ENCODE data around the gene TLL2. TPM values are rescaled to one million over a fixed set of nuclear protein-coding genes. Genes with fewer than 3 reads are reported as not detected.

TLL2 gene
- total and polyA plus RNA-seq, 7 donors: 0.22 to 0.64 (median 0.32) TPM

GRCh38 chr10:96452494-96453153, 61.1 kb downstream of the TLL2 start:
- intact Hi-C loops (cut with DNase I): no loop called here
- H3K27me3 ChIP-seq (ENCODE audit: insufficient read depth in 3 of 3, low read length in 2 of 3): no peaks in the 10 kb centered on the region
- no peak for TF ChIP-seq CTCF (IDR thresholded peaks at IDR 0.05)
- WGBS, 3 donors: 66 to 77% (median 72%) methylated on average over 7 of the region's 7 CpGs
- peaks cover 9% of the 10 kb centered on the region for H3K4me1 ChIP-seq
- no peak overlapping the region for H3K4me3 ChIP-seq
- no peak overlapping the region for H3K27ac ChIP-seq
- DNase-seq (no peak), ATAC-seq (no peak)
- no peaks in the 10 kb centered on the region for H3K9me3 ChIP-seq
- no peaks in the 10 kb centered on the region for H3K36me3 ChIP-seq (ENCODE audit: insufficient read depth in 1 of 2, low read depth in 1 of 2)

GRCh38 chr10:96450529-96451207, 63.1 kb downstream of the TLL2 start:
- H3K9me3 ChIP-seq: no peaks in the 10 kb centered on the region
- DNase-seq (no peak), ATAC-seq (no peak)
- peaks cover 9% of the 10 kb centered on the region for H3K4me1 ChIP-seq
- TF ChIP-seq CTCF (IDR thresholded peaks at IDR 0.05): no peak
- no peak overlapping the region for H3K27ac ChIP-seq
- no peaks in the 10 kb centered on the region for H3K27me3 ChIP-seq (ENCODE audit: insufficient read depth in 3 of 3, low read length in 2 of 3)
- no peaks in the 10 kb centered on the region for H3K36me3 ChIP-seq (ENCODE audit: insufficient read depth in 1 of 2, low read depth in 1 of 2)
- intact Hi-C loops (cut with DNase I): no loop called here
- 67 to 76% (median 67%) methylated on average over 12 of the region's 12 CpGs for WGBS, 3 donors
- no peak overlapping the region for H3K4me3 ChIP-seq

- no peak for DNase-seq
- intact Hi-C loops (cut with DNase I): no loop called here
- no peak overlapping the region for H3K27ac ChIP-seq
- H3K4me1 ChIP-seq: peaks cover 9% of the 10 kb centered on the region
- ATAC-seq: no peak
- WGBS, 3 donors: 31 to 56% (median 52%) methylated on average over 4 of the region's 4 CpGs
- no peaks in the 10 kb centered on the region for H3K36me3 ChIP-seq (ENCODE audit: insufficient read depth in 1 of 2, low read depth in 1 of 2)
- H3K9me3 ChIP-seq: no peaks in the 10 kb centered on the region
- no peaks in the 10 kb centered on the region for H3K27me3 ChIP-seq (ENCODE audit: insufficient read depth in 3 of 3, low read length in 2 of 3)
- no peak for TF ChIP-seq CTCF (IDR thresholded peaks at IDR 0.05)
- no peak overlapping the region for H3K4me3 ChIP-seq
These were observed 65.2 kb downstream of the TLL2 start for GRCh38 chr10:96448558-96448957.

- no peak overlapping the region for H3K27ac ChIP-seq
- peak; percentile 76 to 90 for DNase-seq
- no peak overlapping the region for H3K4me3 ChIP-seq
- intact Hi-C loops (cut with DNase I): no loop called here
- peaks cover 9% of the 10 kb centered on the region for H3K4me1 ChIP-seq
- peak; percentile 78 to 91 (median 88) for ATAC-seq
- TF ChIP-seq CTCF (IDR thresholded peaks at IDR 0.05): no peak
- 1 to 8% (median 5%) methylated on average over 15 of the region's 15 CpGs for WGBS, 3 donors
- H3K27me3 ChIP-seq (ENCODE audit: insufficient read depth in 3 of 3, low read length in 2 of 3): no peaks in the 10 kb centered on the region
- no peaks in the 10 kb centered on the region for H3K9me3 ChIP-seq
- no peaks in the 10 kb centered on the region for H3K36me3 ChIP-seq (ENCODE audit: insufficient read depth in 1 of 2, low read depth in 1 of 2)
These were observed 65.7 kb downstream of the TLL2 start for GRCh38 chr10:96448021-96448457.
